Nephron progenitor cell (in vitro differentiated cells): ENCODE data around the gene STXBP6.

ENCODE experiments used
- DNase-seq: peaks from one replicate; pipeline ENCODE4 v3.0.0; 2021
- H3K27ac Mint-ChIP-seq: 2 replicates; pipeline ENCODE4 v1.8.0; 2021; ENCODE audit warnings: mild to moderate bottlenecking, moderate library complexity, mixed read lengths
- H3K27me3 Mint-ChIP-seq: 2 replicates; pipeline ENCODE4 v1.8.0; 2021; ENCODE audit warnings: mild to moderate bottlenecking, low read depth, mixed read lengths; ENCODE audit not compliant: poor library complexity
- H3K36me3 Mint-ChIP-seq: 2 replicates; pipeline ENCODE4 v1.8.0; 2021; ENCODE audit warnings: low read depth, mixed read lengths
- H3K4me1 Mint-ChIP-seq: 2 replicates; pipeline ENCODE4 v1.8.0; 2021; ENCODE audit warnings: mixed read lengths
- H3K4me3 Mint-ChIP-seq: 2 replicates; pipeline ENCODE4 v1.8.0; 2021; ENCODE audit warnings: mild to moderate bottlenecking, moderate library complexity, mixed read lengths
- H3K9me3 Mint-ChIP-seq: 2 replicates; pipeline ENCODE4 v1.8.0; 2021; ENCODE audit warnings: mild to moderate bottlenecking, moderate library complexity, mixed read lengths
- TF ChIP-seq, protein P1 (sequence below): fragments of 200-600 bp; sonication (generic); IDR thresholded peaks from 2 replicates; pipeline ENCODE4 v1.5.0; 2021; ENCODE audit warnings: antibody characterized with exemption

STXBP6 gene

DNA sequence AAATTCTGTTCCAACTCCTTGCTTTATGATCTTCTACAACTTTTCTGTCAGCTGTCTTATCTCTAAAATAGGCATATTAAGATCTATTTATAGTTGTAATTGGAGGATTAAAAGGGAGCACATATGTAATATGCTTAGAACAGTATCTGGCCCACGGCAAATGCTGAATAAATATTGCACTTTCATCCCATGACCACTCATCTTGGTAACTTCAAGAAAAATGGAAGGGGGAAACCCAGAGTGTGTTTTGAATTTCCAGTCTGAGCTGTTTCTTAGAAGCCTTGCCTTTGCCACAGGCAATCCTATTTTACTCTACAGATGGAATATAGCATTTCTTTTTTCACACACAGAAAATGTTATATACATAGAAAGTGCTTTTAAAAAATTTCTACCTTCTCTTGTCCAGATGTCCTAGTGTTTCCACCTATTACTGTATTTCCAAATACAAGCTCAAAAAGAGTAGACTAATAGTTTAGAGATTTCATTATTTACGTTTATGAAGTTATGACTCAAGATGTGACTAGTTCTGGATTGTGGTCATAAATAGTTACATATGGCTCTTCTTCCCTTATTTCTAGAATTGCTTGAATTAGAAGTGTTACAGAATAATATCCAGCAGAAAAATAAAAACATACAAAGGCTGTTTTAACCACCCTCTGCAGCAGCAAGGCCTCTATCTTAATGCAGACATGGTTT lies 6.2 kb upstream of the STXBP6 start:
- Mint-ChIP-seq H3K36me3 (no peaks in the 10 kb centered on the region), H3K27me3 (peaks cover 33% of the 10 kb centered on the region), H3K4me1 (peaks cover 3% of the 10 kb centered on the region), H3K27ac (no peak overlapping the region), H3K9me3 (no peaks in the 10 kb centered on the region), H3K4me3 (no peak overlapping the region)
- TF ChIP-seq, protein P1, sequence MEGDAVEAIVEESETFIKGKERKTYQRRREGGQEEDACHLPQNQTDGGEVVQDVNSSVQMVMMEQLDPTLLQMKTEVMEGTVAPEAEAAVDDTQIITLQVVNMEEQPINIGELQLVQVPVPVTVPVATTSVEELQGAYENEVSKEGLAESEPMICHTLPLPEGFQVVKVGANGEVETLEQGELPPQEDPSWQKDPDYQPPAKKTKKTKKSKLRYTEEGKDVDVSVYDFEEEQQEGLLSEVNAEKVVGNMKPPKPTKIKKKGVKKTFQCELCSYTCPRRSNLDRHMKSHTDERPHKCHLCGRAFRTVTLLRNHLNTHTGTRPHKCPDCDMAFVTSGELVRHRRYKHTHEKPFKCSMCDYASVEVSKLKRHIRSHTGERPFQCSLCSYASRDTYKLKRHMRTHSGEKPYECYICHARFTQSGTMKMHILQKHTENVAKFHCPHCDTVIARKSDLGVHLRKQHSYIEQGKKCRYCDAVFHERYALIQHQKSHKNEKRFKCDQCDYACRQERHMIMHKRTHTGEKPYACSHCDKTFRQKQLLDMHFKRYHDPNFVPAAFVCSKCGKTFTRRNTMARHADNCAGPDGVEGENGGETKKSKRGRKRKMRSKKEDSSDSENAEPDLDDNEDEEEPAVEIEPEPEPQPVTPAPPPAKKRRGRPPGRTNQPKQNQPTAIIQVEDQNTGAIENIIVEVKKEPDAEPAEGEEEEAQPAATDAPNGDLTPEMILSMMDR, result no peak
- DNase-seq, result no peak

DNA sequence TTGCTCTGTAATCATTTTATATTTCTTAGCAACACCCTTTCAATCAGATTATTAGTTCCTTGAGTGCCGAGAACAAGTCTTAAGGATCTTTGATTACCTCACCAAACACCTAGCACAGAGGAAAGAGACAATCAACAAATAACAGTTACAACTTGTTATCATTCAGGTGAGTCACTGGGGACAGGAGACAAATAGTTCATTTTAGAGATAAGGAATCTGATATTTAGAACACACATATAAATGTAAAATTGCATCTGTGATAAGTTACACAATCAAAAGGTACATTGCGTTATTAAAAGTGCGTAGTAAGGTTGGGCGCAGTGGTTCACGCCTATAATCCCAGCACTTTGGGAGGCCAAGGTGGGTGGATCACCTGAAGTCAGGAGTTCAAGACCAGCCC lies 5.1 kb upstream of the STXBP6 start:
- TF ChIP-seq, protein P1, result no peak
- Mint-ChIP-seq H3K27ac (no peak overlapping the region), H3K4me3 (no peak overlapping the region), H3K9me3 (no peaks in the 10 kb centered on the region), H3K4me1 (peaks cover 13% of the 10 kb centered on the region), H3K36me3 (no peaks in the 10 kb centered on the region), H3K27me3 (peaks cover 33% of the 10 kb centered on the region)
- DNase-seq, result no peak

DNA sequence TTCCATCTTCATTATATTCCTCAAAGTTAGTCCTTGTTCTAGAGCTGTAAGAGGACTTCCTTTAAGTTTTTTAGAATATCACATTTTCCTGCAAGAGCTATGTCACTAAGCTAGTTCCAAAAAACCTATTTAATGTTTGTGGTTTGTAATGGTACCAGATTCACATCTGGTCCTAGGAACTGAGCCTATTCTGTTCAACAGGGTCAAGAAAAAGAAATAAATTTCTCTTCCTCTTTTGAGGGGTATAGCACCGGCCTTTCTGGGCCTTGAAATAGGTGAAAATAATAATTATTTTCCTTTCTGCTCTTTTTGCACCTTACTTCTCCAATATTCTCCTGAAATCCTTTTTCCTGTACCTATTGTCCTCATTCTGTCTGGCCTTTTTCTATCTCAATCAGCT lies 3.6 kb upstream of the STXBP6 start:
- no peak for DNase-seq
- TF ChIP-seq, protein P1, result no peak
- H3K27me3 Mint-ChIP-seq, result peaks cover 37% of the 10 kb centered on the region
- peaks cover 19% of the 10 kb centered on the region for H3K4me1 Mint-ChIP-seq
- H3K9me3 Mint-ChIP-seq, result no peaks in the 10 kb centered on the region
- H3K4me3 Mint-ChIP-seq, result no peak overlapping the region
- no peak overlapping the region for H3K27ac Mint-ChIP-seq
- no peaks in the 10 kb centered on the region for H3K36me3 Mint-ChIP-seq

DNA sequence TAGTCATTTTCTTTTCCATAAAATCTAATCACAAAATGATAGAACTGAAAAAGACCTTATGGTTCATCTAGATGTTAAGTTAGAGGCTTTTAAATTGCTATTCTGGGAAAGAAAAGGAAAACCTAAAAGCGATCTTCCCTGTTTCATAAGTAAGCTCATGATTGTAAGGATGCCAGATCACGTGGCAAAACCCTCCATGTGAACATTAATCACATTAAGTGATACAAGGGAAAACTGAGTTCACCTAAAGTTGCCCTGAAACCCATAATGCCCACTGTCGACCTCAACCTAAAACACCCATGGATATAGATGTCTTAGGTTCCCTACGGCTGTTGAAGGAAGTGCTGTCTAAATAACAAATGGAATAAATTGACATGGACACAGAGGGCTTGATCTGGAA lies 3.0 kb upstream of the STXBP6 start:
- H3K36me3 Mint-ChIP-seq, result no peaks in the 10 kb centered on the region
- TF ChIP-seq, protein P1, result no peak
- peaks cover 44% of the 10 kb centered on the region for H3K27me3 Mint-ChIP-seq

DNA sequence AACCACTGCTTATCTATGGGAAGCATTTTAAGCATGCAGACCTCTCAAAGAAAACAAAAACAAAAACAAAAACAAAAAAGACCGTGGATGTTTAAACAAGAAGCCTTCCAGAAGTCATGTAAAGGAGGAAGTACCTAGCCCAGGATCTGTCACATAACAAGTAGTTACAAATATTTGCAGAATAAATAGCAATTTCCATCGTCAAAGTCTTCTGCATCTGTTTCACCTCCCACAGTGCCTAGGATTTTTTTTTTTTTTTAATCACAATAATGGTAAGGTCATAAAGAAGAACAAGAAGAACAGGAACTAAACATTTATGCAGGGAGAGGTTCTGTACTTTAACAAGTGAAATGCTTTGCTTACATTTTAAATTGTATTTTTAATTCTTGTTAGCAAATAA lies 2.4 kb upstream of the STXBP6 start:
- no peaks in the 10 kb centered on the region for H3K36me3 Mint-ChIP-seq
- no peak overlapping the region for H3K27ac Mint-ChIP-seq
- no peak for DNase-seq
- H3K4me3 Mint-ChIP-seq, result peak overlapping the region; percentile 22
- TF ChIP-seq, protein P1, result no peak
- H3K9me3 Mint-ChIP-seq, result no peaks in the 10 kb centered on the region
- H3K4me1 Mint-ChIP-seq, result peaks cover 29% of the 10 kb centered on the region
- H3K27me3 Mint-ChIP-seq, result peaks cover 49% of the 10 kb centered on the region

More for the DNA sequence above, 3.0 kb upstream of the STXBP6 start:
- Mint-ChIP-seq H3K4me1 (peaks cover 26% of the 10 kb centered on the region), H3K4me3 (no peak overlapping the region), H3K9me3 (no peaks in the 10 kb centered on the region), H3K27ac (no peak overlapping the region)
- no peak for DNase-seq
